Hematopoietic multipotent progenitor cell (in vitro differentiated cells): ENCODE data around the gene DNAI2. TPM values are rescaled to one million over a fixed set of nuclear protein-coding genes. Genes with fewer than 3 reads are reported as not detected.
"Not testable (repeated sequence)": the region's sequence is repeated elsewhere in the genome, so short reads cannot be mapped to it uniquely, and the experiment has no call there.

Source experiments
- DNase-seq, 3 donors: peaks; one replicate each; pipeline ENCODE4 v3.0.0-alpha.2; 2011 to 2015; ENCODE audit warnings: low read depth in 2 of 3, low spot score in 2 of 3
- total RNA-seq: library from RNA; depleted of rRNA; stranded (reverse); fragments of >200 nt; gene quantifications from one replicate; pipeline ENCODE4 v1.2.3, GENCODE V29; 2012

The DNAI2 gene
- total RNA-seq, 1 donor = 0.27 TPM

DNA sequence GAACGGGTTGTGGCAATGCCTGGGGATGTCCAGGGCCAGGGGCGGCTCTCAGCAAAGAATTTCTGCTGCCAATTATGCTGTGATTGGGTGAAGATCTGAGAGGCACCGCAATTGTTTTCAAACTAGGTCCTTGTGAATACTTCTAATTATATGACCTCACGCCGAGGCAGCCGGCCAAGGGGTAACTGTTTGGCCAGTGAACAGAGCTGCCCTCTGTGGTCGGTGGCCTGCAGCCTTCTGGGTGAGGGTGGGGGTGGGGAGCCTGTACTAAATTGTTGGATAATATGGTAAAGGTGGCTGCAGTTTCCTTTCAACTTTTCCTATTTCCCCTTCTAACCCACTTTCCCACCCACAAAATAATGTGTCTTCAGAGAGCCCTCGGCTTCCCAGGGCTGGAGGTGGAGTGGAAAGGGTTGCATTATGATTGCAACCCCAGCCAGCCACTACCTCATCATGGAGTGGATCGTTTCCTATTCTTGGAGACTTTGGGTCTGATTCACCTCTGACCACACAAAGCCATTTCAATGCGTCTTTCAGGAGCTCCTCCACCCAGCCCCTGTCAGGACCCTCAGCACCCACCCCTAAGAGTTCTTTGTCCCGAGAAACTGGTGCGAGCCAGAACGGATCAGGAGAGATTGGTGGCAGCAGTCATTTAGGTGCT is 2.0 kb upstream of the DNAI2 start:
- DNase-seq = no peak

DNA sequence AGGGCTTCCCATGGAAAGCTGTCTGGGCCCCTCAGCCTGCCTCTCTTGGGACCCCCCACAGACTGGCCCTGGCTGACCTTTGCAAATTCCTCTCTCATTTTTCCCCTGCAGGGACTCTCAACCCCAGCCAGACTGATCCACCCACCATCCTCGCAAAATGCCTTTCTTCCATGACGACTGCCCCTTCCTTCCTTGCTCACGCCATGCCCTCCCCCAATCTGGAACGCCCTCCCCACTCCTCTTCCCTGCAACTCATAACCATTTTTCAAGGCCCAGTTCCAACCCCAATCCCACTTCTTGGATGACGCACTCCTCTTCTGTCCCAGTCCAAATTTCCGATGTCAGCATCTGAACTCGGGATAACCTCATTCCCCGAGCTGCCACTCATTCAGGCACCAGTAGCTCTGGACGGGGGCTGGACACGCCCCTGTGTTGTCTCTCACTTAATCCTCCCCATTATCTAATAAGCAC is 1.3 kb upstream of the DNAI2 start:
- DNase-seq = no peak

DNA sequence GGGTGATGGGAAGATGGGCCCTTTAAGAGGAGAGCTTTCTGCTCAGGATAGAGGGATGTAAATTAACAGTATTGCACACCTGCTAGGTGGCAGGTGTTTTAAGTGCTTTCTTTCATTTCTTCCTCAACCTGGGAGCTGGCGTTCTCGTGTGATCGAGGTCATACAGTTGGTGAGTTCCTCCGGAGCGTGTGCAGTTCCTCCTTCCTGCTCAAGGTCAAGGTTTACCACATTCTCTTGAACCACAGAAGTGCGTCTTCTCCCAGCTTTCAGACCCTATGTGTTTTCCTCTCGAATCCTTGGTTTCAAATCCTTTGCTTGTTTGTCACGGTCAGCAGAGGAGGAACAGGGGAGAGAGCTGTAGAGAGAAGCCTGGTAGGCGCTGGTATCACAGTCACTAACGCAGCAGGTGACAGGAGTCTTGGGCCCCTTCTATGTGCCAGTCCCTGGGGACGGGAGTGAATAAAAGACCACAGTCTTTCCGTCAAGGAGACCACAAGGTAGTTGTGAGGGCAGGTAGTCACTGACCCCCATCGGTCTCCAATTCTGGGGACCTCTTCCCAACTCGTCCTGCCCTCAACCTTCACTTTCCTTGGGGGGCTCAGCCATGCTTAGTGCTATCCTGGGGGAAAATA is 791 bp downstream of the DNAI2 start:
- DNase-seq = no peak

DNA sequence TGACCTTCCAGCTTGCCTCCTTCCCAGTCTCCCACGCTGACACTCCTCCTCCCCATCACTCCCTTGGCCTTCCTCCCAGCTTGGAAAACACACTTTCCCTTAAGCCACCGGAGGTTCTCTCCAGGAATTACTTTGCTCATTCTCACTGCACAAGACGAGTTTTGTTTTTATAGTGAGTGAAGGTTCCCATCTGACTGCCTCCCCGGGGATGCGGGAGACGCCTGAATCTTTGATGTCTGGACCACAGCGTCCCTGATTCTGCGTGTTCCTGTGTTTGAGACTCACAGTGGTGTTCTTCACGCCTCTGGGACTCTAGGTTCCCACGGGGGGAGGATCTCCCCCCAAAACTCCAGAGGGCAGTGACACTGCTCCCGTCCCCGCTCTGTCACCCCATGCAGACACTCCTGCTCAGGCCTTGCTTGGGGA is 2.0 kb downstream of the DNAI2 start:
- DNase-seq = no peak

DNA sequence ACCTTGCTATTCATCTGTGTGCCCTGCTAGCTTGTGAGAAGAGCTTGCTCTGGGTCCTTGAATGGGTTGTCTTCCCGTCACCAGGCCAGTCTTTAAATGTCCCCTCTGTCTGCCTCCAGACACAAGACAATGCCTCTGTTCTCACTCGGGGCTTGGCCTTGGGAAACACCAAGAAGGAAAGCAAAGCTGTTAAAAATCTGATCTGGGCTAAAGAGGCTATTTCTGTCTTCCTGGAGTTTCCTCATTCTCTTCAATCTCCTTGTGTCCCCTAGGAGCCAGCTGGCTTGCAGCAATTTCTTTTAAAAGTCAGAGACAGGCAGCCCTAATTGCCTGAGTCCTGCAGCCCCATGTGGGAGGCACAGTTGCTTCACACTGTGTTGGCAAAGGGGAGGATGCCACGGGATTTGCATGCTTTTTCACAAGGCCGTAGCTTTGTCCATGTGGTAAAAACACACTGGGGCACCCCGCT is 2.5 kb downstream of the DNAI2 start:
- DNase-seq = no peak

DNA sequence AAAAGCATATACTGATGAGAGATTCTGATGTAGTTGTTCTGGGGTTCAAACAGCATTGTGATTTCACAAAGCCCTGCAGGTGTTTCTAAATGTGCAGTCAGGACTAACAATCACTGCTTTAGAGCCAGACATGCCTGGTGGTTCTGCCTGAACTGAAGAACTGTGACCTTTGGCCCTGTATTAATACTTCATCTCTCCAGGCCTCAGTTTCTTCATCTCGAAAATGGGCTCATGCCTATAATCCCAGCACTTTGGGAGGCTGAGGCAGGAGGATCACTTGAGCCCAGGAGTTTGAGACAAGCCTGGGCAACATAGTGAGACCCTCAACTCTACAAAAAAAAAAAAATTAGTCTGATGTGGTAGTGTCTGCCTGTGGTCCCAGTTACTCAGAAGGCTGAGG is 3.9 kb downstream of the DNAI2 start:
- DNase-seq = no peak

DNA sequence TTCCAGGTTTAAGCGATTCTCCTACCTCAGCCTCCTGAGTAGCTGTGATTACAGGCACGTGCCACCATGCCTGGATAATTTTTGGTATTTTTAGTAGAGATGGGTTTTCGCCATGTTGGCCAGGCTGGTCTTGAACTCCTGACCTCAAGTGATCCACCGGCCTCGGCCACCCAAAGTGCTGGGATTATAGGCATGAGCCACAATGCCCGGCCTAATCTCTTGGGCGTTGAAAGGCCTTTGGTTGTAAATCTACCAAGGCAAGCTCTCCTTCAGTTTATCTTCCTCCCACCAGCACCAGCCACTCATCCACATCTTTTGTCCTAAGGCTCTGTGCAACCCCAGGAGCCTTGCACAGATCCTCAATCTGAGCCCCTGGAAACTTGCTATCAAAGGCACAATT is 5.6 kb downstream of the DNAI2 start:
- not testable (repeated sequence) for DNase-seq

DNA sequence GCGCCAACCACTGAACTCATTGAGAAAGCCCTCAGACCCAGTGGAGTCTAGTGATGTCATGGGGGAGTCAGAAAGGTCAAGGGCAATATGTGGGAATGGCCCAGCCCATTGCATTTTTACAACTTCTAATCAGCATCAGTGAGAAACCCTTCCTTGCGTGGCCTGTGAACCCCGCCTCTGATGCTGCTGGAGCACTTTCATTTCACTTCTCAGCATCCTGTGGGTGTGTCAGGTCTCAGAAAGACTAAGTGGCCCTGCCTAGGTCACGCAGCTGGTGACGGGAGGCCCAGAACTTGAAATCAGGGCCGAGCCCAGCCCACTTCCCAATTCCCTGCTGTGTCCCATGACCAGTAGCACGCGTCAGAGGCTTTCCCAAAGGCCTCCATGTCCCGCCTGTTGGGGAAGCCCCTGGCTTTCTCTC is 6.1 kb downstream of the DNAI2 start:
- peak in 1 of 3 donors; percentile 39 for DNase-seq

DNA sequence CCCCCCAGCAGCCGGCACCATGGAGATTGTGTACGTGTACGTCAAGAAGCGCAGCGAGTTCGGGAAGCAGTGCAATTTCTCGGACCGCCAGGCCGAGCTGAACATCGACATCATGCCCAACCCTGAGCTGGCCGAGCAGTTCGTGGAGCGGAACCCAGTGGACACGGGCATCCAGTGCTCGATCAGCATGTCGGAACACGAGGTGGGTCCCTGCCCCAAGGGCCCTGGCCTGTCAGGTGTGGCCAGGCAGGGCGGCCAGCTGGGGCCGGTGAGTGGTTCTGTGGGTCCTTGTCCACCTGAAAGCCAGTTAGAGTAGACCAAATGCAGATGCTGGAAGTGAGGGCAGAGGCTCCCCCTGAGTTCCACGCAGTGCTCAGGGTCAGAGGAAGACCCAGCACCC is 7.8 kb downstream of the DNAI2 start:
- no peak for DNase-seq

DNA sequence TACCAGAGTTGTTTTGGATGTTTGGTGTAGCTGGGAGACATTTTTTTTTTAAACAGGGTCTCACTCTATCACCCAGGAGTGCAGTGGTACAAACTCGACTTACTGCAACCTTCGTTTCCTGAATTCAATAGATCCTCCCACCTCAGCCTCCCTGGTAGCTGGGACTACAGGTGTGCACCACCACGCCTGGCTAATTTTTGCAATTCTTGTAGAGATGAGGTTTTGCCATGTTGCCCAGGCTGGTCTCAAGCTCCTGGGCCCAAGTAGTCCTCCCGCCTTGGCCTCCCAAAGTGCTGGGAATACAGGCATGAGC is 8.2 kb downstream of the DNAI2 start:
- DNase-seq = not testable (repeated sequence)

DNA sequence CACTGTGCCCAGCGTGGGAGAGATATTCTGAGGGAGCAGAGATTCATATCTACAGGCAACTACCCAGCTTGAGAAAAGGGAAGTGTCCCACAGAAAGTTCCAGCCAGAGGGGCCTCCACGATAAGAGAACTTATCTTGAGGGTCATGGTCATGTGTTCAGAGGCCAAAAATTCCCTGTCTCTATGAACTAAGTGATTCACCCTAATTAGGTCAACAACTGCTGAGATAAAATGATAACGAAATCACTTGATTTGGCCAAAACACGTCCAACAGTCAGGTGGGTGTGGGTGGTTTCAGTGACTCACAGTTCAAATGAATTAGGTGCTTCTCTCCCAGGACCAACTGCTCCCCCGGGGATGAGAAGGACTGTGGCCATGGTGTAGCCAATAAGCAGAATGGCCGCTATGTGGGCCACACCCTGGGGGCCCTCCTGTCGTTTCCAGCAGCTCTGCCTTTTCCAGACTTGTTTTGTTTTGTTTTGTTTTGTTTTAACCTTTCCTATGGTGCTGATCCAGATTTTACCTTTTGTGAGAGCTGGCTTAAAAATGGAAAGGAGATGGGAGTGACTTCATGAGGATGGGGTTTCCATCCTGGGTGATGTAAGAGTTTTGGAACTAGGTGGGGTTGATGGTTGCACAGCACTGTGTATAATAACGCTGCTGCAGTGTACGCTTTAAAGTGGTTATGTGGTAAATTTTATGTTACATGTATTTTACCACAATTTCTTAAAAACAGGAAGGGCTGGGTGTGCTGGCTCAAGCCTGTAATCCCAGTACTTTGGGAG is 8.7 kb downstream of the DNAI2 start:
- DNase-seq = peak; percentile 36 to 71 (median 54)

DNA sequence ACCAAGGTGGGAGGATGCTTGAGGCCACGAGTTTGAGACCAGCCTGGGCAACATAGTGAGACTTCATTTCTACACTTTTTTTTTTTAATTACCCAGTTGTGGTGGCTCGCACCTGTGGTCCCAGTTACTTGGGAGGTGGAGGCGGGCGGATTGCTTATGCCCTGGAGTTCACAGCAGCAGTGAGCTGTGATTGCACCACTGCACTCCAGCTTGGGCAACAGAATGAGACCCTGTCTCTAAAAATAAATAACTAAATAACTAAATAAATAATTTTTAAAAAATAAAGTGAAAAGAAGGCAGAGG is 9.3 kb downstream of the DNAI2 start:
- DNase-seq = no peak

DNA sequence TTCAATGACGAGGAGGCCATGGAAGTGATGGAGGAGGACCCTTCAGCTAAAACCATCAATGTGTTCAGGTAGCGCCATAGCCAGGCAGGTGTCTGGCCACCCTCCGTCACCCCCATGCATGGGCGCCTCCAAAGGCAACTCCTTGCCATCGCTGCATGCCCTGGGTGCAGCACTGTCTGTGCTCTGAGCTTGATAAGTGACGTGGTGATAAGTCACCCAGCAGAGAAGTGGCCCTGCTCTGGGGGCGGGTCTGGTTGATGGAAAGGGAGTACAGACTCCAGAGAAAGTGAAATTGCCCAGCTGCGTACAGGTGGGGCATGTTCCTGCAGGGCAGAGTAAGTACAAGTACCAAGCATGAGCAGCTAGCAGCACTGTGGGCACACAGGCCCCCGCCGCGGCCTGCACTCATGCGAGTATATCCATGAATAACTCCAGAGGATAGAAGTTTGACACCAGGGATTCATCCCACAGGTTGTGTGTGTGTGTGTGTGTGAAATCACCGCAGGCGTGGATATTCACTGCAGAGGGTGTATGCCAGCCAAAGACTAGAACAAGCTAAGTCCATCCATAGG is 13.1 kb downstream of the DNAI2 start:
- DNase-seq = no peak

DNA sequence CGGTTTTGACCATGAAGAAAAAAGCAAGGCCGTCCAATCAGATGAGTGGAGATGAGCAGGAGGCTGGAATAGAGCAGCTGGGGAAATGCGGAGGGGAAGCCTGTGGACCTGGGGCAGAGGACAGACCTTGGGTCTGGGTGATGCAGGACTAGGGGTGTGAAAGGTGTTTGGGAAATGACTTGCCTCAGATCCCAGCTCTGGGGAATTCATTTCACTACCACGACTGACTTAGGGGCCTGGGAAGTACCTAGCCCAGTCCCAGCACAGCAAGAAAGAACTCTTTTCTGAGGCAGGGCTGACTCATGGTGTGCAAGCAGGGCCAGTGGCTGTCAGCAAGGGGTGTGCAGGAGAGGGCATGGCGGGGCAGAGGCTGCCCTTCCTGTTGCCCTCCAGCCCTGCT is 14.8 kb downstream of the DNAI2 start:
- DNase-seq = no peak

DNA sequence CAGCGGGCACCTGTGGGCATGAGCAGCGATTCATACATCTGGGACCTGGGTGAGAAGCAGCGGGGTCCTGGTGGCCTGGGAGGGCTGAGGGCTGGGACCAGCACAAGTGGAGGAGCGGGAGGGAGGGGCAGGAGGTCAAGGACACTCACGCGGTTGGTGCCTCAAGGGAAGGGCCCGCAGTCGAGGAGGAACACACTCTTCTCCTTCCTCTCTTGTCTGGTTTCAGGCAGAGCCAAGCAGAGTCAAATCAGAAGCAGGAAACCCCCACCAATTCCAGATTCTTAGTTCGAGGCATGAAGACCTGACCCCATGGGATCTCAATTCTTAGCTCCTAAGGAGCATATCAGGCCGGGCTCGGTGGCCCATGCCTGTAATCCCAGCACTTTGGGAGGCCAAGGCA is 15.7 kb downstream of the DNAI2 start:
- DNase-seq = no peak

DNA sequence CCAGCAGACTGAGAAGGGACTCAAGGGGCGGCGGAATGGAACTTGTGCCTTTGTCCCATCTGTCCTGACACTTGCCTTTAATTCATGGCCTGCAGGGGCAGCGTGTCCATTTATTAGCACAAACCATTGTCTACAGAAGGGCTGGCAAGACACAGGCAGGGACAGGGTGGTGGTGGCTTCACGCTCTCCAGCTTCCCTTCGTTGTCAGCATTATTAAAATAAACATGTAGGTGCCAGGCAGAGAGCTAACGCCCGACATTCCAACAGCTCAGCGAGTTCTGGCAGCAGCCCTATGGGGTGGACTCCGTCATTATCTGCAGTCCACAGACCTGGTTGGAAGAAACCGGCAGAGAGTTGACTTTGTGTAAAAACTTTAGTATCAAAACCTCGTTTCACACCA is 16.3 kb downstream of the DNAI2 start:
- DNase-seq = no peak

DNA sequence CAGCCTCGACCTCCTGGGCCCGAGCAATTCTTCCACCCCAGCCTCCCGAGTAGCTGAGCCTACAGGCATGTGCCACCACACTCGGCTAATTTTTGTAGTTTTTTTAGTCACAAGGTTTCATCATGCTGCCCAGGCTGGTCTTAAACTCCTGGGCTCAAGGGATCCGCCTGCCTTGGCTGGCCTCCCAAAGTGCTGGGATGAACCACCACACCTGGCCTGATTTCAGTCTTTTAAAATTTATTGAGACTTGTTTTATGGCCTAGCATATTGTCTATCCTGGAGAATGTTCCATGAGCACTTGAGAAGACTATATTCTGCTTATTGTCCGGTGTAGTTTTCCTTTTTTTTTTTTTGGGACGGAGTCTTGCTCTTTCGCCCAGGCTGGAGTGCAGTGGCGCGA is 18.5 kb downstream of the DNAI2 start:
- DNase-seq = no peak

DNA sequence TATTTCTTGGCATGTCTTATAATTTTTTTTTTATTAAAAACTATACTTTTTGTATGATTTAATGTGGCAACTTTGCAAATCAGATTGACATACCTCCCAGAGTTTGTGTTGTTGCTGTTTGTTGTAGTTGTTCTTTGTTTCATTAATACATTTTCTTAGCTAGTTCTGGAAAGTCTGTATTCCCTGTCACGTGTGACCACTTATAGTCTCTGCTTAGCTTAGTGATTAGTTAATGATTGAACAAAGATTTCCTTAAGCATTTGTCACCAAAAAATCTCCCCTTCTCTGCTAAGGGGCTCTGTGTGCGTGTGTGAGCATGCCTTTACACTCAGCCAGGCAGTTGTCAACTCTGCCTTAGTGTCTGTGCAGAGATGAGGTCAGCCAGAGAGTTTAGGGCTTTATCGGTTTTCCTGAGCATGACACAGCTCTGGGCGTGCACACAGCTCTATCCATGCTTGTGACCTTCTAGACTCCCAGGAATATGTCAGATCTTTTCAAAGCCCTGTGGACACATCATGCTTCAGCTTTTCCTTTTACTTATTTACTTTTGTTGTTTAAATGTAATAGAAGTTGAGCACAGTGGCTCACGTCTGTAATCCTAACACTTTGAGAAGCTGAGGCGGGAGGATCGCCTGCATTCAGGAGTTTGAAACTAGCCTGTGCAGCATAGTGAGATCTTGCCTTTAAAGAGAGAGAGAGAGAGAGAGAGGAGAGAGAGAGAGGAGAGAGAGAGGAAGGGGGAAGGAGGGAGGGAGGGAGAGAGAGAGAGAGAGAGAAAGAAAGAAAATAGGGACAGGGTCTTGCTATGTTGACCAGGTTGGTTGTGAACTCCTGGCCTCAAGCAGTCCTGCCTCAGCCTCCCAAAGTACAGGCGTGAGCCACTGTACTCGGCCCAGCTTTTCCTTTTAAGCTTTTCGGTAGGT is 21.9 kb downstream of the DNAI2 start:
- DNase-seq = no peak

DNA sequence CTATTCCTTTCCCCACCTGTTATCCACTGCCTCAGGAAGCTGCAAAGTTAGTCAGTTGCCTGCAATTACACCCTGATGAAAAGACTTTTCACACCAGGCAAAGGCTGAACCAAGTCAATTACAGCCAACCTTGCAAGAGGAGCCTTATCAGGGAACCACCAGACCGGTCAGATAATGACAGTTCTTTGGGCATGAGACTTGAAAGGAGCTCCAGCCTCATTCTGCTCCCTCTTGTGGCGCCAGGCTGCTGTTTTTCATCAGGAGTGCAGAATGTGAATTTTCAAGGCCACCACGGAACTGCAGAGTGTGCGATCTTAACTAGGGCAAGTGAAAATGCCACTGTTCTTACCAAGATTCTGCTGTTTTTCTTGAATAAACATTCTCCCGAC is 22.5 kb downstream of the DNAI2 start:
- peak in 2 of 3 donors; percentile 76 to 83 for DNase-seq

DNA sequence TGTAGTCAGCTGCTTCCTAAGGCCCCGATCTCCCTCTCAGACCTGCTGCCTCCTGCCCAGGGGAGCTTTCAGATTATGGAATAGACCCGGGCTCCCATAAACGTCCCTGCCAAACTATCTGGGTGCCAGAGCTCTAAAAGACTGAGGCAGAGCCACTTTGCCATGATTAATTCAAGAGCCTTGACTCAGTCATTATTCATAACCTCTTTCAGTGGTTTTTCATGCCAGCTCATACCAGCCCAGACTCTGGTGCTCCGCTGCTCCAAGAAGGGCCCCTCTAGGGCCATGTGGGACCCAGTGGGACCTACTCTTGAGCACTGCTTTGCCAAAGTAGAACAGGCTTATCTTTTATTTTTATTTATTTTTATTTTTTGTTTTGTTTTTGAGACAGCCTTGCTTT is 23.9 kb downstream of the DNAI2 start:
- DNase-seq = no peak

DNA sequence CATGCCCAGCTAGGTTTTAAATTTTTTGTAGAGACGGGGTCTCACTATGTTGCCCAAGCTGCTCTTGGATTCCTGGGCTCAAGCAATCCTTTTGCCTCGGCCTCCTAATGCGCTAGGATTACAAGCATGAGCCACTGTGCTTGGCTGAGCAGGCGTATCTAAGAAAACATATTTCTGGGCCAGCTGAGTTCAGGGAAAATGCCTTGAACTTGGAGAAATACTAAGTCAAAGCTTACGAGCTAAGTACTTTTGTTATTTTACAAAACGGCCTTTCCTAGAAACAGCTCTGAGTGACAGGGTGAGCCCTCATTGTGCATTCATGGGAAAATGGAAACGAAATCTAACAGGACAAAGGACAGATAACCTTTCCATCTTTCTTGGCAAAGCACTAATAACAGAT is 24.7 kb downstream of the DNAI2 start:
- no peak for DNase-seq
